Measurements from ENCODE around the gene DDX43. TPM values are rescaled to one million over a fixed set of nuclear protein-coding genes. Genes with fewer than 3 reads are reported as not detected.
"Not testable (repeated sequence)": the region's sequence is repeated elsewhere in the genome, so short reads cannot be mapped to it uniquely, and the experiment has no call there.

The DDX43 gene
- polyA plus RNA-seq, 4 donors: 0.45 to 0.99 (median 0.65) TPM

- DNase-seq (ENCODE audit: low read depth in 4 of 4, low spot score in 3 of 4): no peak
Observed at GRCh38 chr6:73388433-73388799, 6.2 kb upstream of the DDX43 start.

GRCh38 chr6:73388800-73389512, 5.7 kb upstream of the DDX43 start:
- DNase-seq (ENCODE audit: low read depth in 4 of 4, low spot score in 3 of 4): peak; percentile 25 to 34 (median 28)

- DNase-seq (ENCODE audit: low read depth in 4 of 4, low spot score in 3 of 4): no peak
Observed at GRCh38 chr6:73389854-73390253, 4.8 kb upstream of the DDX43 start.

GRCh38 chr6:73391675-73392074, 3.0 kb upstream of the DDX43 start:
- DNase-seq (ENCODE audit: low read depth in 4 of 4, low spot score in 3 of 4): no peak

- not testable (repeated sequence) for DNase-seq (ENCODE audit: low read depth in 4 of 4, low spot score in 3 of 4)
Observed at GRCh38 chr6:73392188-73392587, 2.4 kb upstream of the DDX43 start.

- DNase-seq (ENCODE audit: low read depth in 4 of 4, low spot score in 3 of 4): no peak
Observed at GRCh38 chr6:73393278-73393677, 1.4 kb upstream of the DDX43 start.

- DNase-seq (ENCODE audit: low read depth in 4 of 4, low spot score in 3 of 4): no peak
Observed at GRCh38 chr6:73395875-73396274, 1.2 kb downstream of the DDX43 start.

GRCh38 chr6:73400656-73401055, 6.0 kb downstream of the DDX43 start:
- DNase-seq (ENCODE audit: low read depth in 4 of 4, low spot score in 3 of 4): no peak

- no peak for DNase-seq (ENCODE audit: low read depth in 4 of 4, low spot score in 3 of 4)
Observed at GRCh38 chr6:73409395-73409794, 14.8 kb downstream of the DDX43 start.

GRCh38 chr6:73413102-73413501, 18.5 kb downstream of the DDX43 start:
- DNase-seq (ENCODE audit: low read depth in 4 of 4, low spot score in 3 of 4): no peak

- no peak for DNase-seq (ENCODE audit: low read depth in 4 of 4, low spot score in 3 of 4)
Observed at GRCh38 chr6:73418081-73418741, 23.6 kb downstream of the DDX43 start.

GRCh38 chr6:73421534-73421933, 26.9 kb downstream of the DDX43 start:
- no peak for DNase-seq (ENCODE audit: low read depth in 4 of 4, low spot score in 3 of 4)

- no peak for DNase-seq (ENCODE audit: low read depth in 4 of 4, low spot score in 3 of 4)
Observed at GRCh38 chr6:73435236-73435635, 40.6 kb downstream of the DDX43 start.

- no peak for DNase-seq (ENCODE audit: low read depth in 4 of 4, low spot score in 3 of 4)
Observed at GRCh38 chr6:73443555-73443954, 48.9 kb downstream of the DDX43 start.

- DNase-seq (ENCODE audit: low read depth in 4 of 4, low spot score in 3 of 4): peak in 3 of 4 donors; percentile 18 to 41 (median 20)
Observed at GRCh38 chr6:73451223-73452106, 56.8 kb downstream of the DDX43 start.

GRCh38 chr6:73452107-73452461, 57.5 kb downstream of the DDX43 start, which contains the start of gene CGAS:
Gene CGAS, minus strand, starts transcription at chr6:73452297. Its CDS starts 116 bp downstream, at chr6:73452181.
- peak in 3 of 4 donors; percentile 16 to 34 (median 17) for DNase-seq (ENCODE audit: low read depth in 4 of 4, low spot score in 3 of 4)

GRCh38 chr6:73455865-73456629, 61.4 kb downstream of the DDX43 start:
- no peak for DNase-seq (ENCODE audit: low read depth in 4 of 4, low spot score in 3 of 4)

GRCh38 chr6:73459474-73459873, 64.8 kb downstream of the DDX43 start:
- DNase-seq (ENCODE audit: low read depth in 4 of 4, low spot score in 3 of 4): not testable (repeated sequence)

- DNase-seq (ENCODE audit: low read depth in 4 of 4, low spot score in 3 of 4): no peak
Observed at GRCh38 chr6:73460056-73460455, 65.4 kb downstream of the DDX43 start.

GRCh38 chr6:73461537-73462350, 67.1 kb downstream of the DDX43 start, which contains the start of gene MTO1:
Gene MTO1, plus strand, starts transcription at chr6:73461737. Its CDS starts 118 bp downstream, at chr6:73461855.
- peak; percentile 78 to 85 (median 80) for DNase-seq (ENCODE audit: low read depth in 4 of 4, low spot score in 3 of 4)

Measured in right renal pelvis (tissue), 4 donors.